Esophagus muscularis mucosa (tissue), 4 donors: ENCODE measurements around the gene TBC1D2. TPM values are rescaled to one million over a fixed set of nuclear protein-coding genes. Genes with fewer than 3 reads are reported as not detected.

ENCODE experiments used
- DNase-seq: peaks from one replicate; pipeline ENCODE4 v3.0.0-alpha.2; 2017; ENCODE audit errors: extremely low spot score
- H3K27ac ChIP-seq, 4 donors: fragments of 200-600 bp; sonication (generic); replicated peaks in 1 of 4; 1 replicate in 3 of 4; 2 replicates in 1 of 4; pipeline ENCODE4 v1.5.1; 2016 to 2019; ENCODE audit warnings: mild to moderate bottlenecking in 1 of 4
- H3K27me3 ChIP-seq, 4 donors: fragments of 200-600 bp; sonication (generic); one replicate each; pipeline versions ENCODE4 v1.5.1 to v1.6.0; 2016 to 2019
- H3K36me3 ChIP-seq, 4 donors: fragments of 200-600 bp; sonication (generic); one replicate each; pipeline ENCODE4 v1.5.1; 2016 to 2019
- H3K4me1 ChIP-seq, 4 donors: fragments of 200-600 bp; sonication (generic); one replicate each; pipeline ENCODE4 v1.5.1; 2016 to 2019
- H3K4me3 ChIP-seq, 4 donors: fragments of 200-600 bp; sonication (generic); 1 replicate in 2 of 4; 2 replicates in 2 of 4; pipeline ENCODE4 v1.5.1; 2016 to 2019; ENCODE audit warnings: mild to moderate bottlenecking in 4 of 4, moderate library complexity in 1 of 4
- H3K9me3 ChIP-seq, 4 donors: fragments of 200-600 bp; sonication (generic); 1 replicate in 3 of 4; 2 replicates in 1 of 4; pipeline ENCODE4 v1.5.1; 2016 to 2019
- CTCF ChIP-seq, 3 experiments: fragments of 200-600 bp in 2 of 3; fragments of 450-650 bp in 1 of 3; sonication (generic) in 2 of 3; IDR thresholded peaks; one replicate each; pipeline ENCODE4 v1.5.1; 2017 to 2019; ENCODE audit warnings: antibody characterized with exemption in 3 of 3, mild to moderate bottlenecking in 2 of 3, moderate library complexity in 1 of 3
- EP300 ChIP-seq: sonication (generic); formaldehyde crosslinking; IDR thresholded peaks from one replicate; pipeline ENCODE4 v1.6.1; 2017; ENCODE audit warnings: antibody characterized with exemption
- POLR2A ChIP-seq: fragments of 450-650 bp; IDR thresholded peaks from one replicate; pipeline ENCODE4 v1.6.1; 2017; ENCODE audit warnings: antibody characterized with exemption, moderate library complexity, mild to moderate bottlenecking, low read depth
- POLR2AphosphoS5 ChIP-seq, 2 donors: sonication (generic); formaldehyde crosslinking; IDR thresholded peaks; one replicate each; pipeline ENCODE4 v1.6.1; 2017; ENCODE audit warnings: antibody characterized with exemption in 2 of 2
- WGBS: methylation state at CpG from one replicate; pipeline ENCODE4 v1.1.5; 2018; 5-methylcytosine and 5-hydroxymethylcytosine counted together
- intact Hi-C: fragments of 100-400 bp; cut with DNase I; formaldehyde crosslinking; loops from one replicate; pipeline ENCODE4 v1.15.1; 2023
- total RNA-seq, 4 donors: library from RNA; depleted of rRNA; stranded (reverse); fragments of >200 nt; gene quantifications; one replicate each; pipeline versions ENCODE4 v1.1.0 to v1.2.1, GENCODE V29; 2016

TBC1D2 gene
- total RNA-seq, 4 donors from 2014 or later, result 5.0 to 12.4 (median 7.3) TPM

GRCh38 chr9:98218562-98219363 is 36.7 kb downstream of the TBC1D2 start:
- Histone ChIP-seq H3K27ac (no peak overlapping the region), H3K4me3 (no peak overlapping the region), H3K4me1 (peaks cover 0 to 3% (median 0%) of the 10 kb centered on the region in 4 donors), H3K27me3 (no peaks in the 10 kb centered on the region), H3K9me3 (no peaks in the 10 kb centered on the region), H3K36me3 (peaks cover 21 to 62% (median 54%) of the 10 kb centered on the region in 4 donors)
- TF ChIP-seq EP300, result no peak
- no peak for TF ChIP-seq POLR2A
- no peak for TF ChIP-seq POLR2AphosphoS5 (IDR thresholded peaks at IDR 0.05)
- no peak for TF ChIP-seq CTCF (IDR thresholded peaks at IDR 0.05)
- DNase-seq, result no peak
- 90% methylated on average over 11 of the region's 11 CpGs for WGBS
- intact Hi-C loops, result no loop called here

GRCh38 chr9:98217255-98217654 is 38.2 kb downstream of the TBC1D2 start:
- H3K27ac ChIP-seq, result no peak overlapping the region
- peaks cover 29 to 74% (median 58%) of the 10 kb centered on the region in 4 donors for H3K36me3 ChIP-seq
- H3K4me1 ChIP-seq, result no peaks in the 10 kb centered on the region
- H3K27me3 ChIP-seq, result no peaks in the 10 kb centered on the region
- no peak for DNase-seq
- TF ChIP-seq EP300 (no peak), POLR2A (no peak)
- 100% methylated on average over 2 of the region's 2 CpGs for WGBS
- H3K4me3 ChIP-seq, result no peak overlapping the region
- no peaks in the 10 kb centered on the region for H3K9me3 ChIP-seq
- intact Hi-C loops, result no loop called here

- no peak for DNase-seq
- H3K9me3 ChIP-seq, result no peaks in the 10 kb centered on the region
- H3K27me3 ChIP-seq, result no peaks in the 10 kb centered on the region
- H3K4me1 ChIP-seq, result no peaks in the 10 kb centered on the region
- 99% methylated on average over 3 of the region's 3 CpGs for WGBS
- H3K27ac ChIP-seq, result no peak overlapping the region
- no peak overlapping the region for H3K4me3 ChIP-seq
- intact Hi-C loops, result no loop called here
- no peak for TF ChIP-seq POLR2A
- no peak for TF ChIP-seq EP300
- TF ChIP-seq CTCF (IDR thresholded peaks at IDR 0.05), result no peak
- no peak for TF ChIP-seq POLR2AphosphoS5 (IDR thresholded peaks at IDR 0.05)
- H3K36me3 ChIP-seq, result peaks cover 29 to 76% (median 56%) of the 10 kb centered on the region in 4 donors
Measured at GRCh38 chr9:98216391-98216790, 39.1 kb downstream of the TBC1D2 start.

- DNase-seq, result no peak
- H3K4me3 ChIP-seq, result no peak overlapping the region
- no peaks in the 10 kb centered on the region for H3K9me3 ChIP-seq
- intact Hi-C loops, result no loop called here
- peaks cover 24 to 72% (median 50%) of the 10 kb centered on the region in 4 donors for H3K36me3 ChIP-seq
- H3K4me1 ChIP-seq, result no peaks in the 10 kb centered on the region
- no peaks in the 10 kb centered on the region for H3K27me3 ChIP-seq
- peak overlapping the region in 3 of 4 donors; percentile 36 to 65 (median 47) for H3K27ac ChIP-seq
- 92% methylated on average over 5 of the region's 9 CpGs for WGBS
- TF ChIP-seq EP300 (no peak), POLR2A (no peak), CTCF (IDR thresholded peaks at IDR 0.05) (peak in 1 of 3 experiments; percentile 27), POLR2AphosphoS5 (IDR thresholded peaks at IDR 0.05) (no peak)
Measured at GRCh38 chr9:98215821-98216220, 39.6 kb downstream of the TBC1D2 start.

- DNase-seq, result no peak
- intact Hi-C loops, result no loop called here
- Histone ChIP-seq H3K27ac (peak overlapping the region in 3 of 4 donors; percentile 36 to 65 (median 47)), H3K9me3 (no peaks in the 10 kb centered on the region), H3K27me3 (no peaks in the 10 kb centered on the region), H3K36me3 (peaks cover 19 to 72% (median 49%) of the 10 kb centered on the region in 4 donors), H3K4me1 (no peaks in the 10 kb centered on the region), H3K4me3 (no peak overlapping the region)
- TF ChIP-seq POLR2AphosphoS5 (IDR thresholded peaks at IDR 0.05) (no peak), CTCF (IDR thresholded peaks at IDR 0.05) (no peak), POLR2A (no peak), EP300 (no peak)
- WGBS, result 82% methylated on average over 5 of the region's 5 CpGs
Measured at GRCh38 chr9:98215271-98215670, 40.2 kb downstream of the TBC1D2 start.
